Upper lobe of left lung (tissue), 6 donors: Measurements from ENCODE around the gene SEMA4D. TPM values are rescaled to one million over a fixed set of nuclear protein-coding genes. Genes with fewer than 3 reads are reported as not detected.
A peak's percentile ranks its signal among the peaks of the same experiment; 100 is the strongest.

Source experiments
- ATAC-seq, 2 donors: fragments of 200-7000 bp; cut with Tn5 transposase; one replicate each; pipeline ENCODE4 v1.9.1; 2022; ENCODE audit warnings: mild to moderate bottlenecking in 2 of 2, moderate library complexity in 2 of 2; ENCODE audit not compliant: low FRiP score in 2 of 2
- DNase-seq, 2 donors: peaks; one replicate each; pipeline ENCODE4 v3.0.0-alpha.2; 2019 to 2020
- H3K27ac ChIP-seq, 4 donors: fragments of 200-600 bp; sonication (generic); one replicate each; pipeline ENCODE4 v1.5.1; 2016 to 2019
- H3K27me3 ChIP-seq, 4 donors: fragments of 200-600 bp; sonication (generic); one replicate each; pipeline ENCODE4 v1.5.1; 2017 to 2019
- H3K36me3 ChIP-seq, 4 donors: fragments of 200-600 bp; sonication (generic); one replicate each; pipeline ENCODE4 v1.5.1; 2016 to 2019
- H3K4me1 ChIP-seq, 4 donors: fragments of 200-600 bp; sonication (generic); one replicate each; pipeline ENCODE4 v1.5.1; 2018 to 2019
- H3K4me3 ChIP-seq, 4 donors: fragments of 200-600 bp; sonication (generic); one replicate each; pipeline ENCODE4 v1.5.1; 2017 to 2019; ENCODE audit warnings: mild to moderate bottlenecking in 2 of 4, moderate library complexity in 1 of 4
- H3K9me3 ChIP-seq, 4 donors: fragments of 200-600 bp; sonication (generic); one replicate each; pipeline ENCODE4 v1.5.1; 2018 to 2019
- CTCF ChIP-seq, 6 experiments: fragments of 450-650 bp in 4 of 6; fragments of 200-600 bp in 2 of 6; sonication (generic) in 2 of 6; IDR thresholded peaks; one replicate each; pipeline ENCODE4 v1.5.1; 2016 to 2019; ENCODE audit warnings: antibody characterized with exemption in 6 of 6
- EP300 ChIP-seq, 4 donors: sonication (generic); formaldehyde crosslinking; IDR thresholded peaks; one replicate each; pipeline ENCODE4 v1.5.1; 2017; ENCODE audit warnings: antibody characterized with exemption in 4 of 4, control low read depth in 2 of 4
- POLR2A ChIP-seq, 4 donors: fragments of 450-650 bp; IDR thresholded peaks; one replicate each; pipeline ENCODE4 v1.5.1; 2016 to 2017; ENCODE audit warnings: antibody characterized with exemption in 4 of 4, mild to moderate bottlenecking in 2 of 4
- POLR2AphosphoS5 ChIP-seq, 2 donors: sonication (generic); formaldehyde crosslinking; IDR thresholded peaks; one replicate each; pipeline ENCODE4 v1.5.1; 2017; ENCODE audit warnings: antibody characterized with exemption in 2 of 2
- WGBS, 2 donors: methylation state at CpG; one replicate each; pipeline ENCODE4 v1.1.5; 2017 to 2018; 5-methylcytosine and 5-hydroxymethylcytosine counted together
- total RNA-seq, 6 donors: library from RNA; depleted of rRNA in 4 of 6; stranded (reverse); fragments of >200 nt in 4 of 6; gene quantifications; one replicate each; pipeline versions ENCODE4 v1.1.0 to v1.2.1, GENCODE V29; 2016 to 2021
- donor health status: DM: no; HTN: no; CAD: no; lungs with moderate emphysema.
- donor health status: DM: no; HTN: yes; CAD: no; lungs with severe emphysema.

Gene SEMA4D
- total RNA-seq, 6 donors from 2014 or later, result 24.6 to 61.3 (median 41.8) TPM

- Histone ChIP-seq H3K27me3 (no peaks in the 10 kb centered on the region), H3K27ac (peak overlapping the region in 3 of 4 donors; percentile 81 to 83 (median 82)), H3K36me3 (no peaks in the 10 kb centered on the region), H3K4me3 (no peak overlapping the region), H3K9me3 (no peaks in the 10 kb centered on the region), H3K4me1 (peaks cover 0 to 19% (median 13%) of the 10 kb centered on the region in 4 donors)
- DNase-seq (no peak), ATAC-seq (no peak)
- 91 to 94% methylated on average over 9 of the region's 9 CpGs for WGBS, 2 donors
- TF ChIP-seq EP300 (IDR thresholded peaks at IDR 0.05) (no peak), POLR2A (IDR thresholded peaks at IDR 0.05) (no peak), CTCF (IDR thresholded peaks at IDR 0.05) (no peak), POLR2AphosphoS5 (IDR thresholded peaks at IDR 0.05) (no peak)
Observed at GRCh38 chr9:89462817-89463683, 34.9 kb downstream of the SEMA4D start.

GRCh38 chr9:89462199-89462598, 35.7 kb downstream of the SEMA4D start:
- Histone ChIP-seq H3K4me1 (peaks cover 0 to 17% (median 10%) of the 10 kb centered on the region in 4 donors), H3K27ac (no peak overlapping the region), H3K27me3 (no peaks in the 10 kb centered on the region), H3K36me3 (no peaks in the 10 kb centered on the region), H3K4me3 (no peak overlapping the region), H3K9me3 (no peaks in the 10 kb centered on the region)
- ATAC-seq (no peak), DNase-seq (no peak)
- TF ChIP-seq CTCF (IDR thresholded peaks at IDR 0.05) (no peak), POLR2A (IDR thresholded peaks at IDR 0.05) (no peak), POLR2AphosphoS5 (IDR thresholded peaks at IDR 0.05) (no peak), EP300 (IDR thresholded peaks at IDR 0.05) (no peak)
- 68 to 76% methylated on average over 5 of the region's 5 CpGs for WGBS, 2 donors

- H3K27ac ChIP-seq, result no peak overlapping the region
- H3K9me3 ChIP-seq, result no peaks in the 10 kb centered on the region
- DNase-seq, result no peak
- WGBS, 2 donors, result 61 to 69% methylated on average over 8 of the region's 8 CpGs
- no peaks in the 10 kb centered on the region for H3K27me3 ChIP-seq
- TF ChIP-seq POLR2AphosphoS5 (IDR thresholded peaks at IDR 0.05) (no peak), EP300 (IDR thresholded peaks at IDR 0.05) (no peak), POLR2A (IDR thresholded peaks at IDR 0.05) (no peak), CTCF (IDR thresholded peaks at IDR 0.05) (no peak)
- no peak overlapping the region for H3K4me3 ChIP-seq
- H3K4me1 ChIP-seq, result peaks cover 0 to 17% (median 9%) of the 10 kb centered on the region in 4 donors
- ATAC-seq, result no peak
- no peaks in the 10 kb centered on the region for H3K36me3 ChIP-seq
Observed at GRCh38 chr9:89461265-89461664, 36.6 kb downstream of the SEMA4D start.

- TF ChIP-seq POLR2AphosphoS5 (IDR thresholded peaks at IDR 0.05) (no peak), CTCF (IDR thresholded peaks at IDR 0.05) (no peak), EP300 (IDR thresholded peaks at IDR 0.05) (no peak), POLR2A (IDR thresholded peaks at IDR 0.05) (no peak)
- 88 to 95% methylated on average over 10 of the region's 10 CpGs for WGBS, 2 donors
- Histone ChIP-seq H3K4me1 (peaks cover 0 to 19% (median 12%) of the 10 kb centered on the region in 4 donors), H3K9me3 (no peaks in the 10 kb centered on the region), H3K27me3 (no peaks in the 10 kb centered on the region), H3K4me3 (no peak overlapping the region), H3K36me3 (no peaks in the 10 kb centered on the region), H3K27ac (no peak overlapping the region)
- no peak for ATAC-seq
- no peak for DNase-seq
Observed at GRCh38 chr9:89460551-89460950, 37.4 kb downstream of the SEMA4D start.
